HepG2 (cell line): Measurements from ENCODE around the gene FBP2. TPM values are rescaled to one million over a fixed set of nuclear protein-coding genes. Genes with fewer than 3 reads are reported as not detected.

ENCODE experiments used
- ATAC-seq: fragments of 200-7000 bp; cut with Tn5 transposase; 3 replicates; pipeline ENCODE4 v1.9.1; 2020; ENCODE audit warnings: mild to moderate bottlenecking, moderate library complexity
- BruUV-seq: library from RNA; stranded (reverse); fragments of 400-500 nt; replicated peaks from 2 replicates; lab custom pipeline; 2021; lab: Mats Ljungman, UMichigan
- CTCF ChIA-PET: fragments of 300-600 bp; formaldehyde crosslinking; extraction: SDS; loops from one replicate; lab custom pipeline; 2021; ENCODE audit warnings: low total read pairs, inconsistent platforms, low intra/inter-chr PET ratio; lab: Yijun Ruan, JAX
- POLR2A ChIA-PET: fragments of 350-600 bp; sonication (Branson Sonifier 250); formaldehyde crosslinking; loops from one replicate; lab custom pipeline; 2020; ENCODE audit warnings: antibody characterized with exemption, inconsistent platforms; lab: Yijun Ruan, JAX
- DNase-seq: peaks from one replicate; pipeline ENCODE4 v3.0.0-alpha.2; 2015; ENCODE audit warnings: low spot score
- FAIRE-seq: peaks from 3 replicates; lab custom pipeline; 2011; peaks lifted over from hg19 to GRCh38; lab: Jason Lieb, UNC
- H2AFZ ChIP-seq: one replicate; pipeline ENCODE4 v1.6.1; 2011; ENCODE audit warnings: low read length, inconsistent platforms
- H3K27ac ChIP-seq: fragments of 300-600 bp; 3 replicates; pipeline ENCODE4 v1.8.0; 2011; ENCODE audit warnings: mixed run types, mild to moderate bottlenecking, mixed read lengths, low read length, inconsistent platforms; ENCODE audit not compliant: insufficient read depth; ENCODE audit errors: extremely low read length
- H3K27me3 ChIP-seq, 2 experiments: fragments of 200-600 bp in 1 of 2; 2 replicates in 1 of 2; 3 replicates in 1 of 2; pipeline versions ENCODE4 v1.6.0 to v1.8.0; 2011; ENCODE audit warnings: low read length in 2 of 2, mild to moderate bottlenecking in 2 of 2, moderate library complexity in 2 of 2, inconsistent platforms in 1 of 2; ENCODE audit not compliant: insufficient read depth in 2 of 2, control insufficient read depth in 1 of 2
- H3K36me3 ChIP-seq, 2 experiments: fragments of 200-600 bp in 1 of 2; replicated peaks in 1 of 2; 2 replicates in 1 of 2; 3 replicates in 1 of 2; pipeline versions ENCODE4 v1.5.1 to v1.8.0; 2011; ENCODE audit warnings: low read length in 2 of 2, inconsistent platforms in 1 of 2; ENCODE audit not compliant: insufficient read depth in 2 of 2, control insufficient read depth in 1 of 2
- H3K4me1 ChIP-seq: 2 replicates; pipeline ENCODE4 v1.5.1; 2012; ENCODE audit warnings: low read length, inconsistent platforms; ENCODE audit not compliant: insufficient read depth
- H3K4me2 ChIP-seq: 2 replicates; pipeline ENCODE4 v1.6.0; 2011; ENCODE audit warnings: low read depth, low read length, inconsistent platforms
- H3K4me3 ChIP-seq, 3 experiments: fragments of 200-600 bp in 1 of 3; sonication (generic), shearing (Covaris generic) in 1 of 3; replicated peaks in 1 of 3; 2 replicates each; pipeline ENCODE4 v1.5.1; 2011 to 2016; ENCODE audit warnings: low read length in 3 of 3, inconsistent platforms in 2 of 3, low read depth in 2 of 3, mild to moderate bottlenecking in 2 of 3, control low read depth in 1 of 3, mixed read lengths in 1 of 3; ENCODE audit not compliant: insufficient read depth in 1 of 3
- H3K79me2 ChIP-seq: one replicate; pipeline ENCODE4 v1.6.1; 2011; ENCODE audit warnings: low read length, inconsistent platforms; ENCODE audit not compliant: insufficient read depth
- H3K9ac ChIP-seq: 2 replicates; pipeline ENCODE4 v1.6.0; 2011; ENCODE audit warnings: mild to moderate bottlenecking, low read depth, low read length, inconsistent platforms; ENCODE audit not compliant: insufficient read depth
- H3K9me3 ChIP-seq: 2 replicates; pipeline ENCODE4 v1.5.1; 2012; ENCODE audit warnings: mild to moderate bottlenecking, low read length
- H4K20me1 ChIP-seq: 2 replicates; pipeline ENCODE4 v1.6.0; 2011; ENCODE audit warnings: inconsistent platforms, mild to moderate bottlenecking, low read length, moderate library complexity; ENCODE audit not compliant: insufficient read depth
- HDAC1 ChIP-seq: sonication (generic); formaldehyde crosslinking; IDR thresholded peaks from 2 replicates; pipeline ENCODE4 v1.5.1; 2020; ENCODE audit warnings: mild to moderate bottlenecking, missing genetic modification reagents
- MED1 ChIP-seq: sonication (generic); formaldehyde crosslinking; IDR thresholded peaks from 2 replicates; pipeline ENCODE4 v1.4.0; 2020; ENCODE audit warnings: missing genetic modification reagents
- YY1 ChIP-seq: IDR thresholded peaks from 2 replicates; pipeline ENCODE4 v1.6.1; 2011; ENCODE audit warnings: low read length, low read depth, moderate library complexity, mild to moderate bottlenecking; ENCODE audit not compliant: insufficient read depth, insufficient replicate concordance
- ZNF124 ChIP-seq: sonication (generic); formaldehyde crosslinking; IDR thresholded peaks from 2 replicates; pipeline ENCODE4 v1.4.0; 2020; ENCODE audit warnings: missing genetic modification reagents
- ZNF331 ChIP-seq: sonication (generic); formaldehyde crosslinking; IDR thresholded peaks from 2 replicates; pipeline ENCODE4 v1.4.0; 2020; ENCODE audit warnings: missing genetic modification reagents
- ZNF33A ChIP-seq: sonication (generic); formaldehyde crosslinking; IDR thresholded peaks from 2 replicates; pipeline ENCODE4 v1.5.1; 2020; ENCODE audit warnings: missing genetic modification reagents, mild to moderate bottlenecking, moderate library complexity, borderline replicate concordance
- ZNF556 ChIP-seq: sonication (generic); formaldehyde crosslinking; IDR thresholded peaks from 2 replicates; pipeline ENCODE4 v1.4.0; 2020; ENCODE audit warnings: mild to moderate bottlenecking, missing genetic modification reagents, borderline replicate concordance
- ZNF724P ChIP-seq: sonication (generic); formaldehyde crosslinking; IDR thresholded peaks from 2 replicates; pipeline ENCODE4 v1.8.0; 2022; ENCODE audit warnings: missing genetic modification reagents, borderline replicate concordance
- WGBS: methylation state at CpG from one replicate; pipeline ENCODE4 v1.1.6; 2017; ENCODE audit warnings: low lambda C conversion rate; 5-methylcytosine and 5-hydroxymethylcytosine counted together
- in situ Hi-C: cut with HindIII; loops from 2 replicates; pipeline ENCODE4 v1.10.0; 2017; ENCODE audit warnings: low pct_unique_long_range_greater_than_20kb; ENCODE audit not compliant: extremely low pct_ligation_motif_present
- intact Hi-C: fragments of 100-400 bp; cut with micrococcal nuclease; formaldehyde crosslinking; loops from one replicate; pipeline ENCODE4 v1.10.0; 2022; ENCODE audit not compliant: unreplicated experiment
- polyA plus RNA-seq, 8 experiments: library from polyadenylated mRNA; depleted of rRNA in 3 of 8; stranded (reverse) in 7 of 8; unstranded in 1 of 8; fragments of >200 nt; fragmentation: Illumina TruSeq in 4 of 8; extraction: Trizol in 4 of 8; gene quantifications; 2 replicates each; pipeline versions ENCODE4 v1.2.1 to v1.2.3, GENCODE V29; 2011 to 2016; ENCODE audit warnings: low read depth in 4 of 8, missing spikeins in 1 of 8, mixed read lengths in 1 of 8; ENCODE audit not compliant: insufficient read depth in 1 of 8
- total RNA-seq, 5 experiments: library from RNA; depleted of rRNA; stranded (reverse); fragments of >200 nt; fragmentation: Illumina TruSeq; extraction: Trizol; gene quantifications; 2 replicates each; pipeline ENCODE4 v1.2.3, GENCODE V29; 2016; ENCODE audit warnings: low read depth in 1 of 5
- TF ChIP-seq, protein P1 (sequence below): sonication (generic); formaldehyde crosslinking; IDR thresholded peaks from 2 replicates; pipeline ENCODE4 v1.9.0; 2021; ENCODE audit warnings: mild to moderate bottlenecking, missing genetic modification reagents
- TF ChIP-seq, protein P2 (sequence below): fragments of 450-650 bp; IDR thresholded peaks from 2 replicates; pipeline ENCODE4 v1.6.1; 2017
- TF ChIP-seq, protein P3 (sequence below): sonication (generic); formaldehyde crosslinking; IDR thresholded peaks from 2 replicates; pipeline ENCODE4 v1.4.0; 2020; ENCODE audit warnings: missing genetic modification reagents
- TF ChIP-seq, protein P4 (sequence below): sonication (generic); formaldehyde crosslinking; IDR thresholded peaks from 2 replicates; pipeline ENCODE4 v1.4.0; 2020; ENCODE audit warnings: low read depth, mild to moderate bottlenecking, missing genetic modification reagents

The FBP2 gene
- total and polyA plus RNA-seq, 2 of the 13 experiments (the other 11 are each of a cell fraction or from before 2014, with no cell fraction given), result not detected

DNA sequence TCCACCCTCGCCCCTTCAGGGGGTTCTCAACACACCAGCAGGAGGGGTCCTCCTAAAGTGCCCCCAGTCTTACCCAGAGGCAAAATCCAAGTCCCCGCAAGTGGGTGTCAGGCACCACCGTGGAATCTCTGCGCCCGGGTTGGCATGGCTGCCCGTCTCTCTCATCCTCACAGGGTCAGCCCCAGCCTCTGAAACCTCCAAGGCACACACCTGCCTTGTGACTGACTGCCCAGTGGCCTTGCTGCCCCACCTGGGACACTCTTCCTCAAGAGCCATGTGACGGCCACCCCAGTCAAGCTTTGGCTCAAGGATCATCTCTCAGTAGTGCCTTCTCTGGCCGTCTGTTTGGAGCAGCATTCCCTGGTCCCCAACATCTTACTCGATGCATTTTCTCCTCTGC lies 4.9 kb downstream of the FBP2 start (continued):
- TF ChIP-seq ZNF33A, result no peak

DNA sequence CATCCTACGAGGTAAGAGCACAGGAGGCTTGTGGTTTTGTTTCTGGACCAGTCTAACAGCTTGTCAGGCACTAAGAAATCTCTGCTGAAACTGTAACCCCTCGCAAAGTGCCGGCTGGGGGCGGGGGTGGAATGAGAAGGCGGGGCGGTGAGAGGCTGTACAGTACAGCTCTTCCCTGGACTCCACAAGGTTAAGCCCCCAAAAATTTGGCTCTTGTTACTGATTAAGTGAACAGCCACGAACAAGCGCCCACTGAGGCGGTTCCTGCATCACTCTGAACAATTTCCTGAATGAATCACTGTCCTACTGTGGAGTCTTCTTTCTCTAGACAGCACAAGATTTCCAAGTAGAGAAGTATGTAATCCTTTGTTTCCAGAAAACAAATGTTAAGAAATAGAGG lies 6.8 kb downstream of the FBP2 start:
- DNase-seq, result no peak
- Histone ChIP-seq H3K9ac (no peak overlapping the region), H3K79me2 (no peaks in the 10 kb centered on the region), H3K4me3 (peak overlapping the region; percentile 15 to 45 (median 28); a peak in 3 of 6 replicates), H3K27ac (no peak overlapping the region), H3K9me3 (no peaks in the 10 kb centered on the region), H3K27me3 (peaks cover 3 to 21% of the 10 kb centered on the region in 2 experiments; a peak in 3 of 5 replicates), H3K4me2 (peak overlapping the region; percentile 76), H3K4me1 (peaks cover 15% of the 10 kb centered on the region), H4K20me1 (no peaks in the 10 kb centered on the region), H3K36me3 (no peaks in the 10 kb centered on the region), H2AFZ (no peak overlapping the region)
- ChIA-PET POLR2A (interaction anchor here (0.8 kb wide), 1 partner anchor 32 kb away, joined by 3 read pairs; the partner anchor contains the start of gene PCAT7), CTCF (no interaction called here)
- in situ Hi-C loops, result no loop called here
- ATAC-seq, result peak; percentile 55
- no peak for FAIRE-seq
- BruUV-seq, result no TSS peak
- TF ChIP-seq, protein P1, sequence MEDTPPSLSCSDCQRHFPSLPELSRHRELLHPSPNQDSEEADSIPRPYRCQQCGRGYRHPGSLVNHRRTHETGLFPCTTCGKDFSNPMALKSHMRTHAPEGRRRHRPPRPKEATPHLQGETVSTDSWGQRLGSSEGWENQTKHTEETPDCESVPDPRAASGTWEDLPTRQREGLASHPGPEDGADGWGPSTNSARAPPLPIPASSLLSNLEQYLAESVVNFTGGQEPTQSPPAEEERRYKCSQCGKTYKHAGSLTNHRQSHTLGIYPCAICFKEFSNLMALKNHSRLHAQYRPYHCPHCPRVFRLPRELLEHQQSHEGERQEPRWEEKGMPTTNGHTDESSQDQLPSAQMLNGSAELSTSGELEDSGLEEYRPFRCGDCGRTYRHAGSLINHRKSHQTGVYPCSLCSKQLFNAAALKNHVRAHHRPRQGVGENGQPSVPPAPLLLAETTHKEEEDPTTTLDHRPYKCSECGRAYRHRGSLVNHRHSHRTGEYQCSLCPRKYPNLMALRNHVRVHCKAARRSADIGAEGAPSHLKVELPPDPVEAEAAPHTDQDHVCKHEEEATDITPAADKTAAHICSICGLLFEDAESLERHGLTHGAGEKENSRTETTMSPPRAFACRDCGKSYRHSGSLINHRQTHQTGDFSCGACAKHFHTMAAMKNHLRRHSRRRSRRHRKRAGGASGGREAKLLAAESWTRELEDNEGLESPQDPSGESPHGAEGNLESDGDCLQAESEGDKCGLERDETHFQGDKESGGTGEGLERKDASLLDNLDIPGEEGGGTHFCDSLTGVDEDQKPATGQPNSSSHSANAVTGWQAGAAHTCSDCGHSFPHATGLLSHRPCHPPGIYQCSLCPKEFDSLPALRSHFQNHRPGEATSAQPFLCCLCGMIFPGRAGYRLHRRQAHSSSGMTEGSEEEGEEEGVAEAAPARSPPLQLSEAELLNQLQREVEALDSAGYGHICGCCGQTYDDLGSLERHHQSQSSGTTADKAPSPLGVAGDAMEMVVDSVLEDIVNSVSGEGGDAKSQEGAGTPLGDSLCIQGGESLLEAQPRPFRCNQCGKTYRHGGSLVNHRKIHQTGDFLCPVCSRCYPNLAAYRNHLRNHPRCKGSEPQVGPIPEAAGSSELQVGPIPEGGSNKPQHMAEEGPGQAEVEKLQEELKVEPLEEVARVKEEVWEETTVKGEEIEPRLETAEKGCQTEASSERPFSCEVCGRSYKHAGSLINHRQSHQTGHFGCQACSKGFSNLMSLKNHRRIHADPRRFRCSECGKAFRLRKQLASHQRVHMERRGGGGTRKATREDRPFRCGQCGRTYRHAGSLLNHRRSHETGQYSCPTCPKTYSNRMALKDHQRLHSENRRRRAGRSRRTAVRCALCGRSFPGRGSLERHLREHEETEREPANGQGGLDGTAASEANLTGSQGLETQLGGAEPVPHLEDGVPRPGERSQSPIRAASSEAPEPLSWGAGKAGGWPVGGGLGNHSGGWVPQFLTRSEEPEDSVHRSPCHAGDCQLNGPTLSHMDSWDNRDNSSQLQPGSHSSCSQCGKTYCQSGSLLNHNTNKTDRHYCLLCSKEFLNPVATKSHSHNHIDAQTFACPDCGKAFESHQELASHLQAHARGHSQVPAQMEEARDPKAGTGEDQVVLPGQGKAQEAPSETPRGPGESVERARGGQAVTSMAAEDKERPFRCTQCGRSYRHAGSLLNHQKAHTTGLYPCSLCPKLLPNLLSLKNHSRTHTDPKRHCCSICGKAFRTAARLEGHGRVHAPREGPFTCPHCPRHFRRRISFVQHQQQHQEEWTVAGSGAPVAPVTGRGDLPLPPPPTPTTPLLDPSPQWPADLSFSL (CRISPR knock-in tag), result no peak
- TF ChIP-seq, protein P2, sequence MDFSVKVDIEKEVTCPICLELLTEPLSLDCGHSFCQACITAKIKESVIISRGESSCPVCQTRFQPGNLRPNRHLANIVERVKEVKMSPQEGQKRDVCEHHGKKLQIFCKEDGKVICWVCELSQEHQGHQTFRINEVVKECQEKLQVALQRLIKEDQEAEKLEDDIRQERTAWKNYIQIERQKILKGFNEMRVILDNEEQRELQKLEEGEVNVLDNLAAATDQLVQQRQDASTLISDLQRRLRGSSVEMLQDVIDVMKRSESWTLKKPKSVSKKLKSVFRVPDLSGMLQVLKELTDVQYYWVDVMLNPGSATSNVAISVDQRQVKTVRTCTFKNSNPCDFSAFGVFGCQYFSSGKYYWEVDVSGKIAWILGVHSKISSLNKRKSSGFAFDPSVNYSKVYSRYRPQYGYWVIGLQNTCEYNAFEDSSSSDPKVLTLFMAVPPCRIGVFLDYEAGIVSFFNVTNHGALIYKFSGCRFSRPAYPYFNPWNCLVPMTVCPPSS, result no peak
- TF ChIP-seq, protein P3, sequence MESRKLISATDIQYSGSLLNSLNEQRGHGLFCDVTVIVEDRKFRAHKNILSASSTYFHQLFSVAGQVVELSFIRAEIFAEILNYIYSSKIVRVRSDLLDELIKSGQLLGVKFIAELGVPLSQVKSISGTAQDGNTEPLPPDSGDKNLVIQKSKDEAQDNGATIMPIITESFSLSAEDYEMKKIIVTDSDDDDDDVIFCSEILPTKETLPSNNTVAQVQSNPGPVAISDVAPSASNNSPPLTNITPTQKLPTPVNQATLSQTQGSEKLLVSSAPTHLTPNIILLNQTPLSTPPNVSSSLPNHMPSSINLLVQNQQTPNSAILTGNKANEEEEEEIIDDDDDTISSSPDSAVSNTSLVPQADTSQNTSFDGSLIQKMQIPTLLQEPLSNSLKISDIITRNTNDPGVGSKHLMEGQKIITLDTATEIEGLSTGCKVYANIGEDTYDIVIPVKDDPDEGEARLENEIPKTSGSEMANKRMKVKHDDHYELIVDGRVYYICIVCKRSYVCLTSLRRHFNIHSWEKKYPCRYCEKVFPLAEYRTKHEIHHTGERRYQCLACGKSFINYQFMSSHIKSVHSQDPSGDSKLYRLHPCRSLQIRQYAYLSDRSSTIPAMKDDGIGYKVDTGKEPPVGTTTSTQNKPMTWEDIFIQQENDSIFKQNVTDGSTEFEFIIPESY (CRISPR knock-in tag), result no peak
- TF ChIP-seq ZNF724P (CRISPR knock-in tag) (no peak), ZNF556 (CRISPR knock-in tag) (no peak), MED1 (no peak), YY1 (no peak), ZNF331 (CRISPR knock-in tag) (no peak), ZNF124 (no peak), HDAC1 (CRISPR knock-in tag) (no peak)
- TF ChIP-seq, protein P4, sequence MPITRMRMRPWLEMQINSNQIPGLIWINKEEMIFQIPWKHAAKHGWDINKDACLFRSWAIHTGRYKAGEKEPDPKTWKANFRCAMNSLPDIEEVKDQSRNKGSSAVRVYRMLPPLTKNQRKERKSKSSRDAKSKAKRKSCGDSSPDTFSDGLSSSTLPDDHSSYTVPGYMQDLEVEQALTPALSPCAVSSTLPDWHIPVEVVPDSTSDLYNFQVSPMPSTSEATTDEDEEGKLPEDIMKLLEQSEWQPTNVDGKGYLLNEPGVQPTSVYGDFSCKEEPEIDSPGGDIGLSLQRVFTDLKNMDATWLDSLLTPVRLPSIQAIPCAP (CRISPR knock-in tag), result no peak
- 13% methylated on average over 5 of the region's 9 CpGs for WGBS
- intact Hi-C loops, result no loop called here
